ENCODE measurements around the gene TMEM151A.

GRCh38 chr11:66335531-66336233 lies 44.0 kb downstream of the TMEM151A start:
- TF ChIP-seq EZH2 (optimal IDR thresholded peaks at IDR 0.05; ENCODE audit: low read depth, low read length) (no peak), CTCF (IDR thresholded peaks at IDR 0.05; ENCODE audit: low read length) (no peak)
